ENCODE measurements around the gene TTC33. TPM values are rescaled to one million over a fixed set of nuclear protein-coding genes. Genes with fewer than 3 reads are reported as not detected.

The TTC33 gene
- total and polyA plus RNA-seq, 2 experiments from 2014 or later = 8.0 to 9.0 TPM

GRCh38 chr5:40676613-40677343, 79.0 kb downstream of the TTC33 start:
- TF ChIP-seq EZH2 (IDR thresholded peaks at IDR 0.05; ENCODE audit: insufficient read depth, poor library complexity, severe bottlenecking) (no peak), EZH2phosphoT487 (IDR thresholded peaks at IDR 0.05; ENCODE audit: insufficient read depth, low read depth) (no peak)
- Histone ChIP-seq H3K9me2 (ENCODE audit: insufficient read depth) (no peaks in the 10 kb centered on the region), H3K4me3 (0 out of 2 replicates have a peak overlapping the region, but pooled peaks have one; percentile 14), H3K9ac (no peak overlapping the region), H3F3A (ENCODE audit: insufficient read depth) (peaks cover 9% of the 10 kb centered on the region; the same call in 1 of the 2 replicates), H3K4me2 (ENCODE audit: unreplicated experiment) (peak overlapping the region; percentile 51), H3K4me1 (ENCODE audit: insufficient read depth) (peaks cover 36% of the 10 kb centered on the region), H3K36me3 (ENCODE audit: low read depth) (no peaks in the 10 kb centered on the region), H2AFZ (no peak overlapping the region), H3K79me2 (ENCODE audit: insufficient read depth) (no peaks in the 10 kb centered on the region), H3K27ac (no peak overlapping the region), H3K9me3 (ENCODE audit: low read depth) (no peaks in the 10 kb centered on the region), H4K20me1 (ENCODE audit: insufficient read depth) (no peaks in the 10 kb centered on the region), H3K27me3 (replicated peaks; ENCODE audit: insufficient read depth) (peaks cover 13% of the 10 kb centered on the region)
- WGBS, 2 experiments (ENCODE audit: low coverage in 1 of 2, low lambda C conversion rate in 2 of 2, missing lambda C conversion rate in 2 of 2) = 32 to 36% methylated on average over 3 of the region's 3 CpGs
- in situ Hi-C loops (cut with MboI) = no loop called here
- peak; percentile 78 for DNase-seq

GRCh38 chr5:40675396-40676133, 80.2 kb downstream of the TTC33 start:
- no peak for DNase-seq
- H4K20me1 ChIP-seq (ENCODE audit: insufficient read depth) = no peaks in the 10 kb centered on the region
- H3K4me1 ChIP-seq (ENCODE audit: insufficient read depth) = peaks cover 30% of the 10 kb centered on the region
- in situ Hi-C loops (cut with MboI) = no loop called here
- no peak overlapping the region for H3K9ac ChIP-seq
- peaks cover 5% of the 10 kb centered on the region for H3K27me3 ChIP-seq (replicated peaks; ENCODE audit: insufficient read depth)
- no peaks in the 10 kb centered on the region for H3K9me3 ChIP-seq (ENCODE audit: low read depth)
- no peak overlapping the region for H2AFZ ChIP-seq
- no peaks in the 10 kb centered on the region for H3K79me2 ChIP-seq (ENCODE audit: insufficient read depth)
- WGBS, 2 experiments (ENCODE audit: low coverage in 1 of 2, low lambda C conversion rate in 2 of 2, missing lambda C conversion rate in 2 of 2) = 90 to 96% methylated on average over 7 of the region's 7 CpGs
- TF ChIP-seq EZH2 (IDR thresholded peaks at IDR 0.05; ENCODE audit: insufficient read depth, poor library complexity, severe bottlenecking) (no peak), EZH2phosphoT487 (IDR thresholded peaks at IDR 0.05; ENCODE audit: insufficient read depth, low read depth) (no peak)
- no peak overlapping the region for H3K4me2 ChIP-seq (ENCODE audit: unreplicated experiment)
- H3K4me3 ChIP-seq = no peak overlapping the region
- peaks cover 9% of the 10 kb centered on the region; the same call in 1 of the 2 replicates for H3F3A ChIP-seq (ENCODE audit: insufficient read depth)
- H3K9me2 ChIP-seq (ENCODE audit: insufficient read depth) = no peaks in the 10 kb centered on the region
- no peaks in the 10 kb centered on the region for H3K36me3 ChIP-seq (ENCODE audit: low read depth)
- H3K27ac ChIP-seq = no peak overlapping the region

DNA sequence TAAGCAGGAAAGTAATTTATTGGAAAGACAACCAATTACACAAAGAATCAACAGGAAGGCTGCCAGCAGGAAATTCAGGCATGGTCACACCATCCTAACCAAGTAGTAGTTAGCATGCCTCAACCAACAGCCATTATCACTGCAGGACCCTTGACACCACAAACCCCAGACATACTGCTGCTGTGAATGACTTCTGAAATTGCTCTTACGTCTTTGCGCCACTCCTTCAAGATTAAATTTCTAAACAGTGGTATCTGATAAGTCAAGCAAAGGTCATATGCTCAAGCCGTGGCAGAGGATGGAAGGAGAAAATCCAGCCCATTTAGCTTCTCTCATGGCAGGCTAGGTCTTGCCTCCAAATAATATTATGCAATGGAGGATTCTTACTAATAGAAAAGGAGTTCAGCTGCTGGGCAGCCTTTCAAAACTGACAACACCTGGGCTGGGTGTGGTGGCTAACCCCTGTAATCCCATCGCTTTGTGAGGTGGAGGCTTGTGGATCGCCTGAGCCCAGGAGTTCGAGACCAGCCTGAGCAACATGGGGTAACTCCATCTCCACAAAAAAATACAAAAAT, 81.0 kb downstream of the TTC33 start:
- Histone ChIP-seq H2AFZ (no peak overlapping the region), H3K27ac (no peak overlapping the region), H4K20me1 (ENCODE audit: insufficient read depth) (no peaks in the 10 kb centered on the region), H3K4me3 (no peak overlapping the region), H3F3A (ENCODE audit: insufficient read depth) (peaks cover 9% of the 10 kb centered on the region; the same call in 1 of the 2 replicates), H3K79me2 (ENCODE audit: insufficient read depth) (no peaks in the 10 kb centered on the region), H3K36me3 (ENCODE audit: low read depth) (no peaks in the 10 kb centered on the region), H3K27me3 (replicated peaks; ENCODE audit: insufficient read depth) (no peaks in the 10 kb centered on the region), H3K9me2 (ENCODE audit: insufficient read depth) (no peaks in the 10 kb centered on the region), H3K9ac (no peak overlapping the region), H3K4me1 (ENCODE audit: insufficient read depth) (peaks cover 25% of the 10 kb centered on the region), H3K9me3 (ENCODE audit: low read depth) (no peaks in the 10 kb centered on the region), H3K4me2 (ENCODE audit: unreplicated experiment) (no peak overlapping the region)
- in situ Hi-C loops (cut with MboI) = no loop called here
- WGBS, 2 experiments (ENCODE audit: low coverage in 1 of 2, low lambda C conversion rate in 2 of 2, missing lambda C conversion rate in 2 of 2) = 98% methylated on average over 6 of the region's 6 CpGs
- no peak for DNase-seq
- TF ChIP-seq EZH2 (IDR thresholded peaks at IDR 0.05; ENCODE audit: insufficient read depth, poor library complexity, severe bottlenecking) = no peak
- no peak for TF ChIP-seq EZH2phosphoT487 (IDR thresholded peaks at IDR 0.05; ENCODE audit: insufficient read depth, low read depth)

DNA sequence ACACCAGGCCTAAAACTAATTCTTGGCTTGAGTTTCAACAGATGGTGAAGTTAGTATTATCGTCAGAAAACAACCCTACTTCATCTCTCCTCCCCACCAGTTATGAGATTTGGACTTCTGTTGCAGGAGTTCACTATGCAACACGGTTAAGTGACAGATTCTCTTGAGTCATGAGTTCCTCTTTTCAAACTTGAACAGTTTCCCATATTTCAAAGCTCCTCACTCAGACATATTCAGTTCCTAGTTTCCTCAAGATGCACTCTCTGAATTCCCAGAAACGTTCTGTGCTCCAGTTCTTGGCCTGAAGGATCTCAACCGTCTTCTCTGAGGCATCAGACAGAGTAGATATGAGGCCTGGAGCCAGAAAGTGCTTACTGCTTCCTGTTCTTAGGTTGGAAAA, 83.3 kb downstream of the TTC33 start:
- no peaks in the 10 kb centered on the region for H3K9me2 ChIP-seq (ENCODE audit: insufficient read depth)
- no peak overlapping the region for H2AFZ ChIP-seq
- 0 out of 2 replicates have a peak, but pooled peaks cover under 1% of the 10 kb centered on the region for H3F3A ChIP-seq (ENCODE audit: insufficient read depth)
- no peak overlapping the region for H3K27ac ChIP-seq
- H3K4me3 ChIP-seq = no peak overlapping the region
- in situ Hi-C loops (cut with MboI) = no loop called here
- H3K36me3 ChIP-seq (ENCODE audit: low read depth) = no peaks in the 10 kb centered on the region
- no peak overlapping the region for H3K9ac ChIP-seq
- no peaks in the 10 kb centered on the region for H3K9me3 ChIP-seq (ENCODE audit: low read depth)
- WGBS, 2 experiments (ENCODE audit: low coverage in 1 of 2, low lambda C conversion rate in 2 of 2, missing lambda C conversion rate in 2 of 2) = 32 to 33% methylated on average over 4 of the region's 4 CpGs
- TF ChIP-seq EZH2phosphoT487 (IDR thresholded peaks at IDR 0.05; ENCODE audit: insufficient read depth, low read depth) (no peak), EZH2 (IDR thresholded peaks at IDR 0.05; ENCODE audit: insufficient read depth, poor library complexity, severe bottlenecking) (no peak)
- no peak for DNase-seq
- no peaks in the 10 kb centered on the region for H3K79me2 ChIP-seq (ENCODE audit: insufficient read depth)
- H4K20me1 ChIP-seq (ENCODE audit: insufficient read depth) = no peaks in the 10 kb centered on the region
- H3K27me3 ChIP-seq (replicated peaks; ENCODE audit: insufficient read depth) = peaks cover 2% of the 10 kb centered on the region; the same call in 1 of the 2 replicates
- H3K4me2 ChIP-seq (ENCODE audit: unreplicated experiment) = no peak overlapping the region
- peaks cover 10% of the 10 kb centered on the region for H3K4me1 ChIP-seq (ENCODE audit: insufficient read depth)

Data from GM23248 (cell line).